H9 (cell line): Measurements from ENCODE around the gene TEC. TPM values are rescaled to one million over a fixed set of nuclear protein-coding genes. Genes with fewer than 3 reads are reported as not detected.

Experiments
- DNase-seq: peaks from one replicate; pipeline ENCODE4 v3.0.0-alpha.2; 2017
- H2AFZ ChIP-seq: one replicate; pipeline ENCODE4 v1.6.1; 2013; ENCODE audit warnings: mild to moderate bottlenecking, low read length, control low read depth, moderate library complexity
- H2AK5ac ChIP-seq: 2 replicates; pipeline ENCODE4 v1.6.1; 2013; ENCODE audit warnings: low read length, control low read depth, mixed read lengths; ENCODE audit not compliant: insufficient read length
- H2BK120ac ChIP-seq: one replicate; pipeline ENCODE4 v1.6.1; 2013; ENCODE audit warnings: low read depth, mild to moderate bottlenecking, low read length, control low read depth, inconsistent platforms; ENCODE audit not compliant: poor library complexity, severe bottlenecking
- H2BK12ac ChIP-seq: 2 replicates; pipeline ENCODE4 v1.6.1; 2013; ENCODE audit warnings: low read length, control low read depth, mixed read lengths, low read depth; ENCODE audit not compliant: insufficient read length
- H2BK15ac ChIP-seq: 2 replicates; pipeline ENCODE4 v1.6.1; 2013; ENCODE audit warnings: low read depth, low read length, control low read depth
- H2BK20ac ChIP-seq: one replicate; pipeline ENCODE4 v1.6.1; 2013; ENCODE audit warnings: low read depth, mild to moderate bottlenecking, low read length, control low read depth, inconsistent platforms; ENCODE audit not compliant: poor library complexity, severe bottlenecking
- H2BK5ac ChIP-seq: 2 replicates; pipeline ENCODE4 v1.6.1; 2013; ENCODE audit warnings: low read length, control low read depth, mixed read lengths; ENCODE audit not compliant: insufficient read length
- H3K14ac ChIP-seq: 2 replicates; pipeline ENCODE4 v1.6.1; 2013; ENCODE audit warnings: low read length, control low read depth; ENCODE audit not compliant: insufficient read depth
- H3K18ac ChIP-seq: 2 replicates; pipeline ENCODE4 v1.6.1; 2013; ENCODE audit warnings: low read depth, mild to moderate bottlenecking, mixed read lengths, low read length, control low read depth; ENCODE audit not compliant: insufficient read length
- H3K23ac ChIP-seq: 2 replicates; pipeline ENCODE4 v1.6.1; 2013; ENCODE audit warnings: low read length, control low read depth, mixed read lengths, low read depth; ENCODE audit not compliant: insufficient read length
- H3K23me2 ChIP-seq: 2 replicates; pipeline ENCODE4 v1.6.1; 2013; ENCODE audit warnings: low read depth, mild to moderate bottlenecking, mixed read lengths, low read length, control low read depth; ENCODE audit not compliant: insufficient read length, poor library complexity, severe bottlenecking
- H3K27ac ChIP-seq: 2 replicates; pipeline ENCODE4 v1.5.1; 2013; ENCODE audit warnings: low read length, control low read depth, mixed read lengths, low read depth; ENCODE audit not compliant: insufficient read length
- H3K27me3 ChIP-seq: 2 replicates; pipeline ENCODE4 v1.6.1; 2013; ENCODE audit warnings: low read length, control low read depth, inconsistent platforms; ENCODE audit not compliant: insufficient read depth
- H3K4ac ChIP-seq: 2 replicates; pipeline ENCODE4 v1.6.1; 2013; ENCODE audit warnings: low read depth, mild to moderate bottlenecking, control low read depth, inconsistent platforms, low read length, moderate library complexity
- H3K4me1 ChIP-seq: 2 replicates; pipeline ENCODE4 v1.6.1; 2013; ENCODE audit warnings: low read length, control low read depth, inconsistent platforms; ENCODE audit not compliant: insufficient read depth
- H3K4me2 ChIP-seq: 2 replicates; pipeline ENCODE4 v1.6.1; 2013; ENCODE audit warnings: low read length, control low read depth, mixed read lengths; ENCODE audit not compliant: insufficient read length, insufficient read depth
- H3K56ac ChIP-seq: 2 replicates; pipeline ENCODE4 v1.6.1; 2013; ENCODE audit warnings: low read depth, mild to moderate bottlenecking, mixed read lengths, low read length, control low read depth; ENCODE audit not compliant: insufficient read length
- H3K79me1 ChIP-seq: 2 replicates; pipeline ENCODE4 v1.6.1; 2013; ENCODE audit warnings: low read depth, mild to moderate bottlenecking, moderate library complexity, low read length, control low read depth, inconsistent platforms; ENCODE audit not compliant: insufficient read depth, poor library complexity, severe bottlenecking
- H3K79me2 ChIP-seq: 2 replicates; pipeline ENCODE4 v1.6.1; 2013; ENCODE audit warnings: low read length, control low read depth, inconsistent platforms; ENCODE audit not compliant: insufficient read depth
- H3K9ac ChIP-seq: 2 replicates; pipeline ENCODE4 v1.6.1; 2013; ENCODE audit warnings: low read length, control low read depth, mixed read lengths; ENCODE audit not compliant: insufficient read length; ENCODE audit errors: extremely low read depth
- H3K9me3 ChIP-seq: one replicate; pipeline ENCODE4 v1.6.1; 2013; ENCODE audit warnings: low read depth, low read length, inconsistent platforms; ENCODE audit not compliant: control insufficient read depth
- H3T11ph ChIP-seq: one replicate; pipeline ENCODE4 v1.6.1; 2013; ENCODE audit warnings: mild to moderate bottlenecking, low read length, control low read depth, inconsistent platforms
- H4K20me1 ChIP-seq: one replicate; pipeline ENCODE4 v1.6.1; 2013; ENCODE audit not compliant: control insufficient read depth, insufficient read length, insufficient read depth
- H4K5ac ChIP-seq: 2 replicates; pipeline ENCODE4 v1.6.1; 2013; ENCODE audit warnings: low read depth, mild to moderate bottlenecking, mixed read lengths, low read length, control low read depth; ENCODE audit not compliant: insufficient read length
- H4K8ac ChIP-seq: replicated peaks from 2 replicates; pipeline ENCODE4 v1.6.1; 2013; ENCODE audit warnings: low read length, control low read depth, mixed read lengths, low read depth; ENCODE audit not compliant: insufficient read length
- H4K91ac ChIP-seq: 2 replicates; pipeline ENCODE4 v1.6.1; 2013; ENCODE audit warnings: low read depth, mild to moderate bottlenecking, moderate library complexity, mixed read lengths, low read length, control low read depth; ENCODE audit not compliant: insufficient read length
- H3K27ac Mint-ChIP-seq, 3 experiments: 2 replicates in 2 of 3; 3 replicates in 1 of 3; pipeline ENCODE4 v1.8.0; 2020 to 2021; ENCODE audit warnings: mixed read lengths in 3 of 3, mild to moderate bottlenecking in 1 of 3, moderate library complexity in 1 of 3
- H3K27me3 Mint-ChIP-seq: 2 replicates; pipeline ENCODE4 v1.8.0; 2021; ENCODE audit warnings: low read depth, mild to moderate bottlenecking, moderate library complexity, mixed read lengths
- H3K36me3 Mint-ChIP-seq, 3 experiments: 2 replicates in 2 of 3; 3 replicates in 1 of 3; pipeline ENCODE4 v1.8.0; 2020 to 2021; ENCODE audit warnings: low read depth in 3 of 3, mixed read lengths in 3 of 3; ENCODE audit not compliant: insufficient read depth in 1 of 3
- H3K4me1 Mint-ChIP-seq, 2 experiments: 2 replicates each; pipeline ENCODE4 v1.8.0; 2020; ENCODE audit warnings: mixed read lengths in 2 of 2
- H3K4me3 Mint-ChIP-seq, 2 experiments: 2 replicates in 1 of 2; 3 replicates in 1 of 2; pipeline ENCODE4 v1.8.0; 2020 to 2021; ENCODE audit warnings: mild to moderate bottlenecking in 2 of 2, mixed read lengths in 2 of 2, moderate library complexity in 1 of 2
- H3K9me3 Mint-ChIP-seq, 2 experiments: 2 replicates in 1 of 2; 3 replicates in 1 of 2; pipeline ENCODE4 v1.8.0; 2020; ENCODE audit warnings: mild to moderate bottlenecking in 2 of 2, mixed read lengths in 2 of 2, moderate library complexity in 1 of 2
- CTCF ChIP-seq: fragments of 200-600 bp; sonication (generic); conservative IDR thresholded peaks from 3 replicates; pipeline ENCODE4 v1.8.0; 2021; ENCODE audit warnings: antibody characterized with exemption, mild to moderate bottlenecking
- WGBS: extraction: QIAGEN DNeasy Blood & Tissue Kit; methylation state at CpG from one replicate; pipeline ENCODE4 v1.1.7; 2013; ENCODE audit warnings: missing lambda C conversion rate, low lambda C conversion rate, mixed read lengths; ENCODE audit not compliant: insufficient read length; ENCODE audit errors: extremely low coverage; 5-methylcytosine and 5-hydroxymethylcytosine counted together
- total RNA-seq: library from RNA; stranded (reverse); gene quantifications from 2 replicates; pipeline ENCODE4 v1.2.1, GENCODE V29; 2021

The TEC gene
- total RNA-seq, 1 experiment from 2014 or later: 1.8 TPM

GRCh38 chr4:48216563-48216962 is 53.1 kb downstream of the TEC start:
- Mint-ChIP-seq H3K27ac (no peak overlapping the region), H3K36me3 (peaks cover 0 to 2% (median 0%) of the 10 kb centered on the region in 3 experiments; a peak in 2 of 7 replicates), H3K4me1 (no peaks in the 10 kb centered on the region), H3K4me3 (no peak overlapping the region), H3K27me3 (no peaks in the 10 kb centered on the region; the same call in 1 of the 2 replicates), H3K9me3 (no peaks in the 10 kb centered on the region)
- Histone ChIP-seq H3K4me2 (no peak overlapping the region), H3K27me3 (no peaks in the 10 kb centered on the region), H3K4ac (no peak overlapping the region), H2BK15ac (no peak overlapping the region), H3K56ac (no peak overlapping the region), H3K23me2 (no peaks in the 10 kb centered on the region), H4K20me1 (no peaks in the 10 kb centered on the region), H4K5ac (no peak overlapping the region), H3K18ac (no peak overlapping the region), H2AFZ (no peak overlapping the region), H2BK12ac (no peak overlapping the region), H3T11ph (no peak overlapping the region), H2BK20ac (no peak overlapping the region), H4K91ac (no peak overlapping the region), H3K27ac (no peak overlapping the region), H3K14ac (no peak overlapping the region), H2BK5ac (no peak overlapping the region), H3K4me1 (no peaks in the 10 kb centered on the region), H3K9me3 (no peaks in the 10 kb centered on the region), H2AK5ac (no peak overlapping the region), H2BK120ac (no peak overlapping the region), H3K79me2 (no peaks in the 10 kb centered on the region), H3K79me1 (no peaks in the 10 kb centered on the region), H4K8ac (no peak overlapping the region), H3K23ac (no peak overlapping the region), H3K9ac (no peak overlapping the region)
- no CpG with 5 or more reads among the region's 1 CpG for WGBS
- no peak for TF ChIP-seq CTCF
- DNase-seq: no peak
